ENCODE data around the gene MYO1D.

MYO1D gene

GRCh38 chr17:32815460-32815859 is 61.5 kb downstream of the MYO1D start:
- no peak for DNase-seq (ENCODE audit: low spot score)

DNA sequence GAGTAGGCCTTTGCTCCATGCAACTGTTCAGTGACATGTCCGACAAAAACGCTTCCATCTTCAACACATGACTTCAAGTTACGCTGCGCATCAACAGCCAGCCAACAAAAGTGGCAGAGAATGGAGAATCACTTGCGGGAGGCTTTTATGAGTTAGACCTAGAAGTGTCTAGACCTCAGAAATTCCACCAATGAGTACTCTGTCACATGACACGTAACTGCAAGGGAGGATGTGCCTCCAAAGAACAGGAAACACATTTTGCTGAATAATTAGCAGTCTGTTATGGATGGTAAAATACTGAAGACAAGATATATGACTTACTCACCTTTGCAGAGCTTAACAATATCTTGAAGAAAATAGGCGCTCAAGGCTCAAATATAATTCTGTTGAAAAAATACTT is 62.1 kb downstream of the MYO1D start:
- no peak for DNase-seq (ENCODE audit: low spot score)

DNA sequence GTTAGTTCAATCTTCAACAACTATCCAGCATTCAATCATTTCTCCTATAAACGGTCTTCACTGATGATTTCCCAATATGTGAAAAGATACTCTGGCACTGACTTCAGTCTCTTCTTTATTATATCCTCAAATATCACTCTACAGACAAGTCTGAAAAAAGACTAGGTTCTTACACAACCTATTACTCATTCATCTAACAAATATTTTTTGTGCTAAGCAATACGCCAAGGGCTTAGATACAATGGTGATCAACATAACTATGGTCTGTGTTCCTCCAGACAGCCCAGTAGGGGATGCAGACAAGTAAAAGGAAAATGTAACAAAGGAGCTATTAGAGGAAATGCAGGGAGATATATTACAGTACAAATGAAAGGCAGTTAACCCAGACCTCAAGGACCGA is 63.9 kb downstream of the MYO1D start:
- peak; percentile 71 for DNase-seq (ENCODE audit: low spot score)

- DNase-seq (ENCODE audit: low spot score) = no peak
Measured at GRCh38 chr17:32810690-32811089, 66.2 kb downstream of the MYO1D start.

DNA sequence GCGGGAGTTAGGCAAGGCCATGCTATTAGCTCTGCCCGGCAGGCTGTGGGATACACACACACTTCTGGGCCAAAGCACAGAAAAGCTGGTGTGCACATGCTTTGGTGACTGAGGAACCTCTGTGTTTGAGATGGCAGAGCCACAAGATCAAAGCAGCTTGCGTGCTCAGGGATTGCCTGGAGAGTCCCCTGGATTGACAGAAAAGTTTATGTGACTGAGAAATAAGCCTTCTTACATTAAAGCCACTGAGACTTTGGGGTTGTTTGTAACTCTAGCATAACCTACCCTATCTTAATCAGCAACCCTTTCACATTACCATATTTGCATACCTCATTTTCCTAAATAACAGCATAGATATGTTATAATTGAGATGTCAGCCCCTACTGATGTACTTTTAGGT is 69.3 kb downstream of the MYO1D start:
- DNase-seq (ENCODE audit: low spot score) = no peak

DNA sequence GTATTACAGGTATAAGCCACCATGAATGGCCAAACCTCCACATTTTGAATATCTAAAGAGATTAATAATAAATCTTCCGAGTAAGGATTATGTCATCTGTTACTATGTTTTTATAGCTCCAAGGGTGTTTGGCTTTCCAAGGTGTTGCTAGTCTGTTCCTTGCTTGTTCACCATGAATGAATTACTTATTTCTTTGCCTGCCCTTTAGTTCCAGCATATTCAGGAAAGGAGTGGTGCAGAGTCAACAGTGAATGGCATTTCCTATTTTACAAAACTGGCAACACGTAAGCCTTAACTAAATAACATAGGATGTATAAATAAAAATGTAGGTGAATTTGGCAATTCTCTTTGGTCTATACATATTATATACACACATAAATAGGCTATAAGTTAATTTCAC is 70.3 kb downstream of the MYO1D start:
- no peak for DNase-seq (ENCODE audit: low spot score)

DNA sequence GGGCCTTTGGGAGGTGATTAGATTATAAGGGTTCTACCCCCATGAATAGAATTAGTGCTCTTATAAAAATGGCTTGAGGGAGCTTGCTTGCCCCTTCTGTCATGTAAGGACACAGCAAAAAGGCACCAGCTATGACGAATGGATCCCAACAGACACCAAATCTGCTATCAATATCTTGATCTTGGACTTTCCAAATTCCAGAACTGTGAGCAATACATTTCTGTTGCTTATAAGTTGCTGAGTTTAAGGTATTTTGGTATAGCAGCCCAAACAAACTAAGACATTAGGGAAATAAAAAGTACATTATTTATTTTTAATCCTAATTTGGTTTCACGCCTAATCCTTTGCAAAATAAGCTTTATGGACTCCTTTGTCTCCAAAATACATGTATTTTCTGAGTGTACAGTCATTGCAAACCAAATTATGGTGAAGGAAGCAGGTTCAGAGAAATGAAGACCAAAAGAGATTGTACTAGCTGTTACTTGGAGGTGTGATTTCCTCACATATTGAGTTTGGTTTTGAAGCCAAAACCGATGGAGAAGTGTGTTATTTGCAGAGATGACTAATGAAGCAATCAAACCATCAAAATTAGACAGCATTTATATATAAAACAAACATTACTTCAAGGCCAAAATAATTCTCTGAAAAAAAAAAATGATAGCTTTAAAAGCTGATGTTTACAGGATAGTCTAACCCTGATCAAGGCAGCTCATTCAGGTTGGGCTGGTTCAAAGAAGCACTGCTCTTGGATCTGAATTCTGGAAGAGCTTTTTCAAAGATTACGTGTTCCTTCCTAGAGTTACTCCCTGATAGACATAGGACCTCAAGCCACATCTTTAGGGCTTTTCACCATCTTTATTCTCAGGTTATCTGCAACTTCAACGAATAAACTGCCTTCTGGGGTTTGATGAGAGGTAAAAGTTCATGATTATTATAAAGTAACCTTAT is 71.6 kb downstream of the MYO1D start:
- DNase-seq (ENCODE audit: low spot score) = no peak

GRCh38 chr17:32803544-32803943 is 73.4 kb downstream of the MYO1D start:
- no peak for DNase-seq (ENCODE audit: low spot score)

GRCh38 chr17:32802306-32802705 is 74.6 kb downstream of the MYO1D start:
- DNase-seq (ENCODE audit: low spot score) = no peak

GRCh38 chr17:32801641-32802040 is 75.3 kb downstream of the MYO1D start:
- DNase-seq (ENCODE audit: low spot score) = no peak

GRCh38 chr17:32801193-32801592 is 75.7 kb downstream of the MYO1D start:
- DNase-seq (ENCODE audit: low spot score) = no peak

DNA sequence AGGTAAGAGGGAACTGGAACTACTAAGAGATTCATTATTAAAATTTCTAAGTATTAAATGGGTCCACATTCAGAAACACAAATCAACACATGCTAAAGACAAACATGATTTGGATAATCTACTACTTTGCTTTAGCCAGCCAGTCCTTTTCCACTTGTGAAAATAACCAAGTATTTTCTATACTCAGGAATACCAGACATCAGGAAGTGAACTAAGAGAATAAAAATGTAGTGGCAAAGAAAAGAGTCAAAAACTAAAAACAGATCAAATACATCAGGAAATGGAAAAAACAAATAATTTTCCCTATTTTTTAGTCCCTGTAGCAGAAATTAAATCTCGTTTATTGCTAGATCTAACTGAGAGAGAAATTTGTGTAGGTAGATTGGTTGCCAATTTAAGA is 78.0 kb downstream of the MYO1D start:
- DNase-seq (ENCODE audit: low spot score) = no peak

DNA sequence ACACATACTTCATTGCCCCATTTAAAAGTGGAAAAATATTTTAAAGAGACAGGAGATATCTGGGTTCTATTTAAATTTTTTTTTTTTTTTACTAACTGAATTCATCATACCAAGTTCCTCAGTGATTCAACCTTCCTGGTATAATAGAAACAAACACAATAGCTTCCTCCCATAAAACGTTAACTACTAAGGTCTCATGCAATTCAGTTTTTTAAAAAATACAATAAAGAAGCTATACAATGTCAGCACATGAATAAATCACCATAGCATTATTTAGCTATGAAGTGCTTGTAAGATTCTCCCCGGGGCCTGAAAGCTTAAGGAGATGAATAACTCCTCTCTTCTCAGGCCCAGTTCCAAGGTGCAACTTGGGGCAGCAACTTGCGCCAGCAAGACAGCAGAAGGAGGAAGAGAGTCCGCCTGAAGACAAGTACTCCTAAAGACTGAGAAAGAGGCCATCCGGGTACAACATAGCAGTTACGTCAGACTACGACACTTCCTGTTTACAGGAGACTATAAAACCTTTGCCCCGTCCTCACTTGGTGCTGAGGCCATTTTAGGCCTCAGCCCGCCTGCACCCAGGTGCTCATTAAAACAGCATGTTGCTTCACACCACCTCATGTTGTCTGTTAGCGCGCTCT is 81.5 kb downstream of the MYO1D start:
- DNase-seq (ENCODE audit: low spot score) = no peak

- no peak for DNase-seq (ENCODE audit: low spot score)
Measured at GRCh38 chr17:32794533-32795246, 82.2 kb downstream of the MYO1D start.

GRCh38 chr17:32793841-32794240 is 83.1 kb downstream of the MYO1D start:
- no peak for DNase-seq (ENCODE audit: low spot score)

DNA sequence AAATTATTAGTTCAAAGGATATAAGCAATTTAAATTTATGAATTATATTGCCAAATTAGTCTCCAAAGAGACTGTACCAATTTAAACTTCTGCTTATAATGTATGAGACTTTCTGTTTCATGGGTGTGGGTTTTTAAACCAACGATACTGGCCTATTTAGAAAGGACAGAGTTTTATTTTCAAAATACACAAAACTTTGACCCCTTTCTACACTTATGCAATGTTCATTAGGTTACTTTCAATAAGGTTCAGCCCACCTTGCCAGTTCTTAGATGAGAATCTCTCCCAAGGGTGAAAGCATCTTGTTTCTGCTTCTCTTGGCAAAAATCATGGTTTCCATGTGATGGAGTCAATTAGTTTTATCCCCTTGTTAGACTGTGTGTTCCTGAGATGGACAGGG is 84.7 kb downstream of the MYO1D start:
- no peak for DNase-seq (ENCODE audit: low spot score)

GRCh38 chr17:32786169-32786568 is 90.8 kb downstream of the MYO1D start:
- no peak for DNase-seq (ENCODE audit: low spot score)

GRCh38 chr17:32784113-32784512 is 92.8 kb downstream of the MYO1D start:
- no peak for DNase-seq (ENCODE audit: low spot score)

DNA sequence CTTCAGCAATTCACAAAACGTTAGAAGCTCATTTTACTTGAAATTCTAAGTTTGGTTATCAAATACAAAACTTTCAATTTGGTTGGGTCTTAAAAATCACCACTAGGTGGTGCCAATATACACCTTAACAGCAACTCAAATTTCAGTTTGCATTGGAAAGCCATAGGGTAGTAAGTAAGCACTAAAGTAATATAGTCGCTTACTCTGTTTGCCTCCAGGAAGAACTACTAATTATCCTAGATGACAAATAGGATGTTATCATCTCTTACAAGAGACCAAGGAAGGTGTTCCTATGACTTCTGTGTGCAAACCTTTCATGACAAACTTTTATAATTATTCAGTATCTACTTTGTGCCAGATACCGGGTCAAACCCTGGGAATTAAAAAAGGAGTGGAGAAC is 93.3 kb downstream of the MYO1D start:
- peak; percentile 56 for DNase-seq (ENCODE audit: low spot score)

GRCh38 chr17:32780721-32781120 is 96.2 kb downstream of the MYO1D start:
- DNase-seq (ENCODE audit: low spot score) = no peak

DNA sequence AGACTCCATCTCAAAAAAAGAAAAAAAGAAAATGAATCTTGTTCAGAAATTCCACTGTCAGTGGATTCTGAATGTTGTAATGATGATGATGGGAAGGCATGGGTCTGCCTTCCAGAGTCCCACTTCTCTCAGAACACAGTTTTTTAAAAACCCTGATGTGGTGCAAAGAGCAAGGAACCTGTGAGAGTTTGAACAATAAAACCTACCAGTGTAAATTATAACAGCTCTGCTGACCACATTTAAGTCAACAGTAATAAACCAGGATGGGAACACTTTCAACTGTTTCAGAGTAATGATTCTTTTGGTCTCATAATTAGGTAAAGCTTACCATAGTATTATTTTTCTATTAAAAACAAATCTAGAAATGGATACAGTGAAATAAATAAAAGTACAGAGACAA is 99.0 kb downstream of the MYO1D start:
- DNase-seq (ENCODE audit: low spot score) = no peak

DNA sequence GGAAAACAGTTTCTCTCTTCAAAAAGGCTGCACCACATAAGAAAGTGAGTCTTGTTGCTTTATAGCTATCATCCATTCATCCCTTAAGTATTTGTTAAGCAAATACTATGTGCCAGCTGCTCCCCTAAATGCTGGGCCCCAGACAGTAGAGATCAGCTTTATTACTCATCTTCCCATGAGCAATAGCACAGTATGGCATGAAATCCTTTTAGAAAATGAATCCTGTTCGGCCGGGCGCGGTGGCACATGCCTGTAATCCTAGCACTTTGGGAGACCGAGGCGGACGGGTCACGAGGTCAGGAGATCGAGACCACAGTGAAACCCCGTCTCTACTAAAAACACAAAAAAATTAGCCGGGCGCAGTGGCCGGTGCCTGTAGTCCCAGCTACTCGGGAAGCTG is 99.5 kb downstream of the MYO1D start:
- DNase-seq (ENCODE audit: low spot score) = peak; percentile 28

DNA sequence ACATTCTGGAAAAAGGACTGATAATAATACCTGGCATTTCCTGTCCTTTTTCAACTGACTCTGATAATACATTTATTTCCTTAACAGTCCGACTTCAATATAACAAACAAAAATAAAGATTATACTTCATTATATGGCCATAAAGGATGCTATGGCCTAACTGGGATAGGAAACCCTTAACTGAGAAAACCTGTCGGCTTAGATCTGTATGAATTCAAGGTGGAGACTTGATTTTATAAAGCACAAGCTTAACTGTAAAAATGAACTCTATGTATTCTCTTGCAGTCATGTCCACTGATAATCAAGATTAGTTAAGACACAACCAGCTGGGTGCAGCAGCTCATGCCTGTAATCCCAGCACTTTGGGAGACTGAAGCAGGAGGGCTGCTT is 102.2 kb downstream of the MYO1D start:
- no peak for DNase-seq (ENCODE audit: low spot score)
